PC-3 (cell line): ENCODE data around the gene ZFYVE27. TPM values are rescaled to one million over a fixed set of nuclear protein-coding genes. Genes with fewer than 3 reads are reported as not detected.
A peak's percentile ranks its signal among the peaks of the same experiment; 100 is the strongest.

Experiments used
- ATAC-seq: fragments of 200-7000 bp; cut with Tn5 transposase; 2 replicates; pipeline ENCODE4 v1.9.1; 2020; ENCODE audit warnings: mild to moderate bottlenecking, moderate library complexity
- BruUV-seq: library from RNA; stranded (reverse); fragments of 400-500 nt; replicated peaks from 2 replicates; lab custom pipeline; 2021; lab: Mats Ljungman, UMichigan
- CTCF ChIA-PET: fragments of 300-600 bp; sonication (Branson Sonifier 250); formaldehyde crosslinking; loops from one replicate; lab custom pipeline; 2022; ENCODE audit warnings: antibody characterized with exemption; lab: Charles Lee
- POLR2A ChIA-PET: fragments of 300-600 bp; sonication (Branson Sonifier 250); formaldehyde crosslinking; loops from one replicate; lab custom pipeline; 2022; ENCODE audit warnings: antibody characterized with exemption; ENCODE audit not compliant: unreplicated experiment; lab: Charles Lee
- DNase-seq: peaks from one replicate; pipeline ENCODE4 v3.0.0-alpha.2; 2015
- H2AFZ ChIP-seq: fragments of 300-600 bp; sonication (generic); 2 replicates; pipeline ENCODE4 v1.6.0; 2016; ENCODE audit warnings: antibody characterized with exemption, low read length
- H3F3A ChIP-seq: fragments of 300-600 bp; sonication (generic); one replicate; pipeline ENCODE4 v1.6.0; 2017; ENCODE audit warnings: antibody characterized with exemption, low read length, control low read depth, mild to moderate bottlenecking; ENCODE audit not compliant: unreplicated experiment
- H3K27ac ChIP-seq: fragments of 300-600 bp; sonication (generic); 2 replicates; pipeline ENCODE4 v1.5.1; 2016; ENCODE audit warnings: mild to moderate bottlenecking, low read length
- H3K27me3 ChIP-seq: fragments of 300-600 bp; sonication (generic); 2 replicates; pipeline ENCODE4 v1.6.1; 2016; ENCODE audit warnings: low read length, mixed read lengths
- H3K36me3 ChIP-seq: fragments of 300-600 bp; sonication (generic); 2 replicates; pipeline ENCODE4 v1.6.1; 2016; ENCODE audit warnings: low read depth, mixed run types, low read length, mixed read lengths
- H3K4me1 ChIP-seq: fragments of 300-600 bp; sonication (generic); 2 replicates; pipeline ENCODE4 v1.5.1; 2016; ENCODE audit warnings: low read length; ENCODE audit not compliant: insufficient read depth
- H3K4me2 ChIP-seq: fragments of 300-600 bp; sonication (generic); 2 replicates; pipeline ENCODE4 v1.6.0; 2016; ENCODE audit warnings: low read length
- H3K4me3 ChIP-seq: fragments of 300-600 bp; sonication (generic); 2 replicates; pipeline ENCODE4 v1.5.1; 2016; ENCODE audit warnings: mild to moderate bottlenecking, low read length, mixed read lengths
- H3K79me2 ChIP-seq: fragments of 300-600 bp; sonication (generic); 2 replicates; pipeline ENCODE4 v1.6.1; 2017; ENCODE audit warnings: low read length, mixed read lengths
- H3K9ac ChIP-seq: fragments of 300-600 bp; sonication (generic); 2 replicates; pipeline ENCODE4 v1.6.0; 2016; ENCODE audit warnings: mild to moderate bottlenecking, low read length
- H3K9me2 ChIP-seq: fragments of 300-600 bp; sonication (generic); replicated peaks from 2 replicates; pipeline ENCODE4 v1.6.1; 2016; ENCODE audit warnings: mixed run types, low read length, mixed read lengths
- H3K9me3 ChIP-seq: fragments of 300-600 bp; sonication (generic); 2 replicates; pipeline ENCODE4 v1.6.1; 2016; ENCODE audit warnings: low read length, mixed read lengths
- H4K20me1 ChIP-seq: fragments of 300-600 bp; sonication (generic); 2 replicates; pipeline ENCODE4 v1.6.1; 2016; ENCODE audit warnings: low read length, mixed read lengths
- CTCF ChIP-seq: fragments of 300-600 bp; sonication (generic); conservative IDR thresholded peaks from 2 replicates; pipeline ENCODE4 v1.5.1; 2017; ENCODE audit warnings: antibody characterized with exemption, low read depth, mild to moderate bottlenecking, low read length
- EZH2 ChIP-seq: fragments of 300-600 bp; sonication (generic); IDR thresholded peaks from one replicate; pipeline ENCODE4 v1.6.1; 2017; ENCODE audit warnings: antibody characterized with exemption, mild to moderate bottlenecking, low read length; ENCODE audit not compliant: unreplicated experiment
- EZH2phosphoT487 ChIP-seq: fragments of 300-600 bp; sonication (generic); IDR thresholded peaks from 2 replicates; pipeline ENCODE4 v1.6.1; 2018; ENCODE audit warnings: mild to moderate bottlenecking, antibody characterized with exemption, low read length, borderline replicate concordance
- intact Hi-C: fragments of 100-400 bp; cut with micrococcal nuclease; formaldehyde crosslinking; loops from 2 replicates; pipeline ENCODE4 v1.9.0; 2023
- total RNA-seq: library from RNA; depleted of rRNA; stranded (reverse); fragments of >200 nt; gene quantifications from 2 replicates; pipeline ENCODE4 v1.2.3, GENCODE V29; 2014

Gene ZFYVE27
- total RNA-seq, 1 experiment from 2014 or later = 13.1 TPM

- Histone ChIP-seq H3K4me3 (no peak overlapping the region), H2AFZ (0 out of 2 replicates have a peak overlapping the region, but pooled peaks have one; percentile 45), H3K27me3 (no peaks in the 10 kb centered on the region), H3K79me2 (peaks cover 5% of the 10 kb centered on the region; the same call in 1 of the 2 replicates), H3K4me1 (peaks cover 5% of the 10 kb centered on the region; the same call in 1 of the 2 replicates), H3K4me2 (peak overlapping the region; percentile 31; the same call in 1 of the 2 replicates), H3K9me2 (no peaks in the 10 kb centered on the region), H3K36me3 (no peaks in the 10 kb centered on the region), H4K20me1 (no peaks in the 10 kb centered on the region), H3K9me3 (no peaks in the 10 kb centered on the region), H3K27ac (no peak overlapping the region), H3F3A (no peaks in the 10 kb centered on the region), H3K9ac (no peak overlapping the region)
- ATAC-seq (peak; percentile 7; the same call in 1 of the 2 replicates), DNase-seq (peak; percentile 69)
- ChIA-PET CTCF (interaction anchor here (0.7 to 1.1 kb wide), 2 partner anchors 8 to 18 kb away, joined by 5 to 7 read pairs; no protein-coding TSS in a partner anchor), POLR2A (no interaction called here)
- TF ChIP-seq CTCF (peak; percentile 82), EZH2phosphoT487 (no peak)
- intact Hi-C loops = loop anchor here (1.0 kb wide), 1 partner anchor 22 kb away; no protein-coding TSS in a partner anchor
- no TSS peak for BruUV-seq
These were observed 27.7 kb upstream of the ZFYVE27 start for GRCh38 chr10:97708976-97709946.

GRCh38 chr10:97711640-97712572 is 25.0 kb upstream of the ZFYVE27 start:
- no TSS peak for BruUV-seq
- H3K36me3 ChIP-seq = no peaks in the 10 kb centered on the region
- CTCF ChIA-PET = no interaction called here
- no peak overlapping the region for H3K4me3 ChIP-seq
- H3K4me2 ChIP-seq = no peak overlapping the region
- TF ChIP-seq EZH2phosphoT487 = no peak
- no peak for TF ChIP-seq EZH2
- TF ChIP-seq CTCF = no peak
- no peaks in the 10 kb centered on the region for H4K20me1 ChIP-seq
- intact Hi-C loops = no loop called here
- H3K9ac ChIP-seq = no peak overlapping the region
- H2AFZ ChIP-seq = no peak overlapping the region
- peaks cover 31% of the 10 kb centered on the region for H3K79me2 ChIP-seq
- DNase-seq (no peak), ATAC-seq (no peak)
- peaks cover 27% of the 10 kb centered on the region for H3K4me1 ChIP-seq
- POLR2A ChIA-PET = no interaction called here
- H3K27me3 ChIP-seq = no peaks in the 10 kb centered on the region
- no peak overlapping the region for H3K27ac ChIP-seq
- no peaks in the 10 kb centered on the region for H3K9me3 ChIP-seq
- H3F3A ChIP-seq = no peaks in the 10 kb centered on the region
- no peaks in the 10 kb centered on the region for H3K9me2 ChIP-seq
